ENCODE results near the gene AFF3.
"Not testable (repeated sequence)": the region's sequence is repeated elsewhere in the genome, so short reads cannot be mapped to it uniquely, and the experiment has no call there.

AFF3 gene

GRCh38 chr2:100142393-100142792 is at the start of gene AFF3:
TSS of gene AFF3 (minus strand) at chr2:100142590. CDS start at chr2:100104454, 38,136 bp downstream.
- DNase-seq = no peak

GRCh38 chr2:100189387-100189786 is 47.0 kb upstream of the AFF3 start:
- no peak for DNase-seq

GRCh38 chr2:100188326-100188725 is 45.9 kb upstream of the AFF3 start:
- DNase-seq = no peak

GRCh38 chr2:100186126-100186525 is 43.7 kb upstream of the AFF3 start:
- no peak for DNase-seq

- no peak for DNase-seq
Observed at GRCh38 chr2:100185516-100185915, 43.1 kb upstream of the AFF3 start.

GRCh38 chr2:100185105-100185504 is 42.7 kb upstream of the AFF3 start:
- DNase-seq = no peak

- no peak for DNase-seq
Observed at GRCh38 chr2:100184055-100184737, 41.8 kb upstream of the AFF3 start.

- no peak for DNase-seq
Observed at GRCh38 chr2:100182494-100183361, 40.3 kb upstream of the AFF3 start.

GRCh38 chr2:100180503-100180902 is 38.1 kb upstream of the AFF3 start:
- no peak for DNase-seq

GRCh38 chr2:100179806-100180205 is 37.4 kb upstream of the AFF3 start:
- no peak for DNase-seq

- DNase-seq = no peak
Observed at GRCh38 chr2:100178864-100179263, 36.5 kb upstream of the AFF3 start.

- DNase-seq = peak; percentile 54 to 80
Observed at GRCh38 chr2:100178085-100178788, 35.8 kb upstream of the AFF3 start.

GRCh38 chr2:100176925-100177324 is 34.5 kb upstream of the AFF3 start:
- no peak for DNase-seq

GRCh38 chr2:100174026-100174431 is 31.6 kb upstream of the AFF3 start:
- no peak for DNase-seq

- DNase-seq = no peak
Observed at GRCh38 chr2:100166701-100167100, 24.3 kb upstream of the AFF3 start.

- DNase-seq = no peak
Observed at GRCh38 chr2:100163605-100164004, 21.2 kb upstream of the AFF3 start.

- no peak for DNase-seq
Observed at GRCh38 chr2:100161945-100162620, 19.7 kb upstream of the AFF3 start.

- DNase-seq = no peak
Observed at GRCh38 chr2:100160396-100160795, 18.0 kb upstream of the AFF3 start.

GRCh38 chr2:100151832-100152231 is 9.4 kb upstream of the AFF3 start:
- DNase-seq = not testable (repeated sequence)

- DNase-seq = no peak
Observed at GRCh38 chr2:100151310-100151709, 8.9 kb upstream of the AFF3 start.

GRCh38 chr2:100148883-100149282 is 6.5 kb upstream of the AFF3 start:
- peak; percentile 59 to 74 for DNase-seq

GRCh38 chr2:100146657-100146960 is 4.2 kb upstream of the AFF3 start:
- no peak for DNase-seq
